Stimulated activated CD4-positive, alpha-beta T cell treated with anti-CD3 and anti-CD28 coated beads, Interleukin-1b, Interleukin-23, amount 100 ng/mL, for 24 hours (primary cell): Measurements from ENCODE around the gene FAM110A.
"Not testable (repeated sequence)": the region's sequence is repeated elsewhere in the genome, so short reads cannot be mapped to it uniquely, and the experiment has no call there.

Experiments
- DNase-seq, 4 experiments: peaks; one replicate each; pipeline ENCODE4 v3.0.0-alpha.2; 2020; ENCODE audit warnings: low read depth in 4 of 4, low spot score in 1 of 4

FAM110A gene

DNA sequence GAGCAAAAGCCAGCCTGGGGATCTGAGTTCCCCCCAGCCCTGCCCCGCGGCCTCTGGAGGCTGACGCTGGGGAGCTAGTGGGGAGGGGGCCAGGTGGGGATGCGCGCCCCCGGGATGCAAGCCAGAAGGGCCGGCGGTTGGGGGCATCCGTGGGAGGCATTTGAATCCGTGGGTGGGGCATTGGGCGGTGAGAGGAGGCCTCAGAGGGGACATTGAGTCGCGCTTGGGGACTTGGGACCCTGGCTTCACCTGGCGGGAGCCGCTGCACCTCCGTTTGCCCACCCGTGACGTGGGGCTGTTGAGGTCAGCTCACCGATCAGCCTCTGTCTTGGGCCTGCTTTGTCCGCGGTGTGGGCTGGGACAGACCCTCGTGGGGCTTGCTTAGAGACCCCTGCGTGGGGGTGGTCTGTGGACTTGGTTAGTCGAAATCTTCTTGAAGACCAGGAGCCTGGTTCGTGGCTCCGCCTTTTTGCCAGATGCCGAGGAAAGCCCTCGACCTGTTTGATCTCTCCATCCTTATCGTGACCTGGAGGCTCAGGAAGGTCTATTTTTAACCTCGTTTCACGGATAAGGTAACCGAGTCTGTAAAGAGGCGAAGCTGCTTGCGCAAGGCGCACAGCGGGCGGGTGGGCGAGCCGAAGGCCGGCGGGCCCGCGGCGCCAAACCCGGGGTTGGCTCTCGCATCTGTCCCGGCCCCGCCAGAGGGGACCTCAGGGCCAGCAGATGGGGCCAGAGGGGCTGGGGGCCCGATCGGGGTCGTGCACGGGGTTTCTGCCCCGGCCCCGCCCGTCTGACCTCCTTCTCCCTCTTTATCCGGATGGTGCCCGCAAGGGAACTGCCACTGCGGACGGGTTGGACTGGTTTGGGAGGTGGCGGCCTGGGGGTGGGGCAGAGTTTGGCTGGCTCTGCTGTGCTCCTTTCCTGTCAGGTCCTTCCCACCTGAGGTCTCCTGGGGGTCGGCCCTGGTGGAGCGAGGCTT is 8.3 kb downstream of the FAM110A start:
- no peak for DNase-seq

DNA sequence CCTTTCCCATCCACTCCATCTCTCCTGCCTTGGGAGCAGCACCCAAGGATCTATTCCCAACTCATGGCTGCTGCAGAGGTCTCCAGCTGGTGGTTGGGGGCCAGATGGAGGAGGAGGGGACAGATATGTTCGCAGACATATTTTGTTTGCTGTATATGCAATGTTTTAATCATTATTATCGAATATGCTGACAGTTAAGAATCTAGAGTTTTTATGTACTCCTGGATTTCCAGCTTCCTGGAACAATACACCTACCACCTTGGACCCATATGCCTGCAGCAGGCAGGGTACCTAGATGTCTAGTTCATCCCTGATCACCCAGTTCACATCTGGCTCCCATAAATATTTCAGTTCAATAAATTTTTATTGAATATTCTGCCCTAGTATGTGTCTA is 9.0 kb downstream of the FAM110A start:
- DNase-seq = no peak

DNA sequence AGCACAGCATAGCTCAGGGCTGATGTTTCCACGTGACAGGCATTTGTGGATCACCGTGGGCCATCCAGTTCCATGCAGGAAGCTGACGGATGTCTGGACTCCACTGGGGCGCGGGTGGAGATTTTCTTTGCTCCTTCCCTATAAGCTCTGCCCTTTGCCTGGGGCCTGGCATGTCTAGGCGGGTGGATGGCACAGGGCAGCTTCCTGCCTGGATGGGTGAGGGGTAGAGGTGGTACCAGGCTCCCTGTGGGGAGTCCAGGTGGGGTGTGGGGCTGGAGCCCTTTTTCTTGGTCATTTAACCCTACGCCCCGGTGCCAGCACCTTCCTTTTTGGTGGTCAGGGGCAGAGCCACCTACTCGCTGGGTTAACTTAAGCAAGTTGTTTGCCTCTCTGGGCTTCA is 10.4 kb downstream of the FAM110A start:
- DNase-seq = no peak

DNA sequence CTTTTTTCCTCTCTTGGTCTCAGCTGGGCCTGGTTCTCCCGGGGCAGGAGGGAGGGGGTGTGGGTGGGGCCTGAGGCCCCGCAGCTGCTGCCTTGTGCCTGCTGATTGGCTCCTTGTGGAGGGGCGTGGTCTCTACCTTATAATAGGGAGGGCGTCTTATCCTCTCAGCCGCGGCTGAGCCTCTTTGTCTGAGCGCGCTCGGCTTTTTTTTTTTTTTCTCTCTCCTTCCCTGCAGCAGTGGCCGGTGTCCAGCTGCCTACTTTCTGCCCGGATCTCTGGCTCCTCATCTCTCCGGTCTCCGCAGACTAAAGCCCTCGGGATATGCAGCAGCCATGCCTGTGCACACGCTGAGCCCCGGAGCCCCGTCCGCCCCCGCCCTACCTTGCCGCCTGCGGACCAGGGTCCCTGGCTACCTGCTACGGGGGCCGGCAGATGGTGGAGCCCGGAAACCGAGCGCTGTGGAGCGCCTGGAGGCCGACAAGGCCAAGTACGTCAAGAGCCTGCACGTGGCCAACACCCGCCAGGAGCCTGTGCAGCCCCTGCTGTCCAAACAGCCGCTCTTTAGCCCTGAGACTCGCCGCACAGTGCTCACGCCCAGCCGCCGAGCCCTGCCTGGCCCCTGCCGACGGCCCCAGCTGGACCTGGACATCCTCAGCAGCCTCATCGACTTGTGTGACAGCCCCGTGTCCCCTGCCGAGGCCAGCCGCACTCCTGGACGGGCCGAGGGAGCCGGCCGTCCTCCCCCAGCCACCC is 11.1 kb downstream of the FAM110A start:
- DNase-seq = peak; percentile 67 to 84 (median 75)

DNA sequence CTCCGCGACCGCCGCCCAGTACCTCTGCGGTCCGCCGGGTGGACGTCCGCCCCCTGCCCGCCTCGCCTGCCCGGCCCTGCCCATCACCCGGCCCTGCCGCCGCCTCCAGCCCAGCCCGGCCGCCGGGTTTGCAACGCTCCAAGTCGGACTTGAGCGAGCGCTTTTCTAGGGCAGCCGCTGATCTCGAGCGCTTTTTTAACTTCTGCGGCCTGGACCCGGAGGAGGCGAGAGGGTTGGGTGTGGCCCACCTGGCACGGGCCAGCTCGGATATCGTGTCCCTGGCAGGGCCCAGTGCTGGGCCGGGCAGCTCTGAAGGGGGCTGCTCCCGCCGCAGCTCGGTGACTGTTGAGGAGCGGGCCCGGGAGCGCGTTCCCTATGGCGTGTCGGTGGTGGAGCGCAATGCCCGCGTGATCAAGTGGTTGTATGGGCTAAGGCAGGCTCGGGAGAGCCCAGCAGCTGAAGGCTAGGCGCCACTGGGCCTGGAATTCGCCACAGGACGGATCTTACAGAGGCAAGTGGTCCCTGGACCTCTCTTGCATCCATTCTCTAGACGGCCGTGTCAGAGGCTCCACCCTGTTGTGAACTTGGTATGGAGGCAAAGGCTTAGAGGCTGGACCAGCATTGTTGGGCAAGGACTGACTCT is 11.8 kb downstream of the FAM110A start:
- DNase-seq = no peak

DNA sequence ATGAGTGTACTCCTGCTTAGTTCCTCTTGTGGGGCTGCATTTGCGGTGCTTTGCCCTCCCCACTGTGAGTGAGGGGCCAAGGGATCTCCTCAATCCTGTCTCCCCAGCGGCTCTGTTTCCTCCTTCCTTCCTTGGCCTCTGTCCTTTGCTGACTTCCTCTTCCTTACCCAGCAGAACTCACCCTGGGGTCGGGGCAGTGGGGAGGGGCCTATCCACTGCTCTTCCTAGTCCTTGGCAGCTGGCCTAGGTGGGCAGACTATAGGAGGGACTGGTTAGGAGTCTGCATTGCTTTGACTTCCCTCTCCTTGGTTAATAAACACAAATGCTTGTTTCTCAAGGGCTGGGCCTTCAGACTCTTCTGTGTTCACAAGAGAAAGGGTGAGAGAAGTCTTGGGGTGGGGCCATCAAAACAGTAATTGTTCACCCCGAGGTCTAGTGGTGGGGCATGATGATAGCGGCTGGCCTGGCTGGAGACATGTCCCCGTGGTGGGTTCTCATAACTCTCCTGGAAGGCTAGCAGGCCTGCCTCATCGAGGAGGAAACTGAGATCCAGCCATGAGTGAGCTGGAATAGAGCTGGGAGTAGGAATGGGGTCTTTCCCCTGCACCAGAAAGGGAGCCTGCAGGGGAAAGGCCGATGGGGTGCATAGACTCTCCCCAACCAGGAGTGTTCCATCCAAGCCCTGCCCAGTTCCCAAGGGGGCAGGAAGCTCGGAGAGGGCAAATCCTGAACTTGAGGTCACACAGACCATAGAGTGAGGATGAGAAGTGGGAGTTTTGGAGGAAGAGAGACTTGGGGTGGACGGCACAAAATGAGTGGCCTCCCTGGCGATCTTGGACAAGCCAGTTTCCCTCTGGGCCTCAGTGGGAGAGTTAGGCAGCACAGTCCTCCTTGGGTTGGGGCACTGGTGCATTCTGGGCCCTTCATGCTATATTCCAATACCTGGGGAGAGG is 12.7 kb downstream of the FAM110A start:
- DNase-seq = no peak

DNA sequence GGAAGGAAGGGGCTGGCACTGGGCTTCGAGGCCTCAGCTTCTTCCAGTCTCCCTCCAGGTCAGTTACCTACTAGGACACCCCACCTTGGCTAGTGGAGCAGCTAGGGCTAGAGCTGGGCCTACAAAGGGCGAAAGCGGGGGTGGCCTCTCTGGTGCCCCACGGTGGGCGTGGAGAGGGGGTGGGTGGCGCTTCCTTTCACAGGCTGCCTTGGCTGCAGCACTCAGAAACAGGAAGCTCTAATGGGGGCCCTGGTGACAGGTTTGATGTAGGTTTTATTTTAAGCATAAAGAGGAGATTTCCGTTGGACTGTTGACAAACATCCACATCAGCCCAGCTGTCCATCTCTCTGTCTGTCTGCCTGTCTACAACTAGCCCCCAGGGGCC is 13.4 kb downstream of the FAM110A start:
- DNase-seq = peak in 1 of 4 experiments; percentile 36

DNA sequence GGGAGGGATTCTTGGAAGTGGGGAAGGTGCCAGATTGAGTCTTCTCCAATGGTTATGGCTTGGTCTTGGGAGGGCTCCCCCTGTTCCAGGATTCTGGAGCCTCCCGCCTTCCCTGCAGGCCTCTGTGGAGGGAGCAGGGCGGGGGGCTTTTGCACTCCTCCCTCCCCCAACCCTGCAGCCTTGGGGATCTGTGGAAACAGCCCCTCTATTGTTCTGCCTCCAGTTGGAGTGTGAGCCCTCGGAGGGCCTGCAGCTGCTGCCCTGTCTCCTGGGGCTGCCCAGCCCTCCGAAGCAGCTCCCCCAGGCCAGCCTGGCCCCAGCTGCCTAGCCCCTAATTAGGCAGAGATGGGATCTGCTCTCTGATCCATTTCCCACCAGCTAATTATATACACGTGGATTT is 14.7 kb downstream of the FAM110A start:
- no peak for DNase-seq

DNA sequence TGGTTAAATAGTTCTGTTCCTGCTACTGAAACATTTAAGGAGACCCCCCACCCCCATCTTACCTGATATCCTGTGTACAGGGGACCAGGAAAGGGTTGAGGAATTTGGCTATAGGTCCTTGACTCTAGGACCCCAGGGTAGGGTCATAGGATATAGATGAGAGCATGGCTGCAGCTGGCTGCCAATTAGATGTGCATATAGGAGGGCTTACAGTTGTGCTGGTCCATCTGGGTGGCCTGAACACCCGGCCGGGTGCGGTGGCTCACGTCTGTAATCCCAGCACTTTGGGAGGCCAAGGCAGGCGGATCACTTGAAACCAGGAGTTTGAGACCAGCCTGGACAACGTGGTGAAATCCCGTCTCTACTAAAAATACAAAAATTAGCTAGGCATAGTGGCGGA is 15.2 kb downstream of the FAM110A start:
- DNase-seq = not testable (repeated sequence)

DNA sequence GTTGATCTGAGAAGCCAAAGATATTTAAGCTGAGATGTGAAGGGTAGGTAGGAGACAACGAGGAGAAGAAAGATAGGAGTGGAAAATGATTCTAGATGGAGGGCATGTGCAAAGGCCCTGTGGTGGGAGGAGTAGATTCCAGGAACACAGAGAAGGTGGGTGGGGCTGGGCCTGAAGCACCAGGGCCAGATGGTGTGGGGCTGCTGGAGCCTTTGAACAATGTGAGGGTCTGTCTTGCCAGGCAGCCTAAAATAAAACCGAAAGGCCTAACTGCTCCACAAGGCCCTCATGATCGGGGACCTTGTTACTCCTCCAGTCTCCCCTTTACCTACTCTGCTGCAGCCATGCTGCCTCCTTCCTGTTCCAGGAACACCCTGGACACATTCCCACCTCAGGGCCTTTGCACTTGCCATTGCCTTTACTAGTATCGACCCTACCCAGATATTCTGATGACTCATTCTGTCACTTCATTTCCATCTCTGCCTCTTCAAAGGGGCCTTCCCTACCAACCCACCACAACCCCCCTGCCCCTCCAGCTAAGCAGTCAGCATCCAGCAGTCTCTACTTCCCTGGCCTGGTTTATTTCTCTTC is 20.0 kb downstream of the FAM110A start:
- no peak for DNase-seq

DNA sequence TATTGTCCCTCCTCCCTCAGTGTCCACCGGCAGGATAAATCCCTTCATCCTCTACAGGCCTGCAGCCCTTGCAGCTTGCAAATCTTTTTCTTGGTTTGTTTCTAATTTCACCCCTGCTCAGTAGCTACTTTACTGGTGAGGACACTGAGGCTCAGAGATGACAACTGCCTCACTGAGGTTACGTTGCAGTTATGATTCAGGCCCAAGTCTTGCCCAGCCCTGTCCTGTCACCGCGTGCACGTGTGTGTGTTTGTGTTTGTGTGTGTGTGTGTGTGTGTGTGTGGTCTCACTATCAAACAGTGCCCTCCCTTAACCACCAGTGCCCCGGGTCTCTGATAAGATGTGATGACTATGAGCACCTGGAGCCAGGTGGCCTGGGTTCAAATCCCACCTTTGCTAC is 21.1 kb downstream of the FAM110A start:
- DNase-seq = no peak

DNA sequence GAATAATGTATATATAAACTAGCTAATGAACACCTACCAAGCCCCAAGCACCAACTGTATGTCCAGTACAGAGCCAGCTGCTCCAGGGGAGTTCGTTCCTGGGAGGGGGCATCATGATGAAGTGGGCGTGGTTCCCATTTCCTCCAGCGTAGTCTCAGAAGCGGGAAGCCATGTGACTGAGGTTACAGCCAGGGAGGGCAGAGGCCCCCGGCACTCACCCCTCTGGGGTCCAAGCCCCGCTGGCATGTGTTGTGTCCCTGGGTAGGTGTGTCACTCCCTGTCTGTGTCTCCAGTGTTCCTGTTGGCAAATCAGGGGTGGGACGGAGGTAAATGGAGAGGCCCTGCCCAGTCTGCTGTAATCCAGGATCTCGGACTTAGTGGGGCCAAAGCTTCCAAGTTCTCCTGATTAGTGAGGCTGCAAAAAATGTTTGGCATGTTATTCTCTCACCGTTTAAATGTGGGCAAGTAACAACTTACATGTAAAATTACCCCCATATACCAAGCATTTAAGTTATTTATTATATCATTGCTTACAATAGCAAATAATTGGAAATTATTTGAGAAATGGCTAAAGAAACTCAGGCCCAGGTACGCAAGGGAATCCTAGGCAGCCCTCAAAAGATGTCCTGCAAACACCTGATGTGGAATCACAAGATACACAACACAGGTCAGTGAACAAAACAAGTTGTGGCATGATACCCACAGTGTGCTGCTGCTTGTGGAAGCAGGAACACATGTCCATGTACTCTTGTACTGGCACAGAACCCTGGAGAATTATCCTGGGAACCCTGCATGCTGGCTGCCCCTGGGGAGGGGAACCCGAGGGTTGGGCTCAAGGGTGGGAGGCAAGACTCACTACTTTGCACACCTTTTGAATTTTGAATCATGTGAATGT is 22.2 kb downstream of the FAM110A start:
- DNase-seq = no peak

DNA sequence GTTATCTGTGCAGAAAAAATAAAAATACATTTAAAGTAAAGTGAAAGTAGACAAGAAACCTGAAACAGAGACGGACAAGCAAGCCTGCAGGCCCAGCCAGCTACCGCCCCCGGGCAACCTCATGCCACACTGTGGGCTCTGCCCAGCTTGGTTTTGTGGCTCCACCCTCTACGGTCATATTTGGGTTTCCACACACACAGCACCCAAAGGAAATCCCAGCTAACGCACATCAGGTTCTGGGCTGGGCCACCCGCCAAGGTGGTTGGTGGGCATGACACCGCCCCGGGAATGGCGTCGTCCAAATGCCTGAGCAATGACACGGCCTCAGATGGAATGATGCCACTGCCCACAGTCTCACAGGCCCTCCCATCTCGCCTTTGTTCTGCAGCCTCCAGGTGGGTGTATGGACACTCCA is 22.9 kb downstream of the FAM110A start:
- DNase-seq = peak in 1 of 4 experiments; percentile 15

DNA sequence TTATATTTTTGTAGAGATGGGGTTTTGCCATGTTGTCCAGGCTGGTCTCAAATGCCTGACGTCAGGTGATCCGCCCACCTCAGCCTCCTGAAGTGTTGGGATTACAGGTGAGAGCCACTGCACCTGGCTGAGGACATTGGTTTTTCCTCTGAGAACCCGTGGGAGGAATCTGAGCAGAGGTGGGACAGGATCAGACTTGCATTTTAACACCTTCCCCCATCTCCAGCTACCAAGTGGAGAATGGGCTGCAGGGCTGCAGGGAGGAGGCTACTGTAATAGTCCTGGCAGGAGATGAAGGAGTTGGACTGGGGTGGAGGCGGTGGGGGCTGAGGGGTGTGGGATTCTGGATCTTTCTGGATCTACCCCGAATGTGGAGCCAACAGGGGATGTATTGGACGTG is 24.5 kb downstream of the FAM110A start:
- DNase-seq = no peak

DNA sequence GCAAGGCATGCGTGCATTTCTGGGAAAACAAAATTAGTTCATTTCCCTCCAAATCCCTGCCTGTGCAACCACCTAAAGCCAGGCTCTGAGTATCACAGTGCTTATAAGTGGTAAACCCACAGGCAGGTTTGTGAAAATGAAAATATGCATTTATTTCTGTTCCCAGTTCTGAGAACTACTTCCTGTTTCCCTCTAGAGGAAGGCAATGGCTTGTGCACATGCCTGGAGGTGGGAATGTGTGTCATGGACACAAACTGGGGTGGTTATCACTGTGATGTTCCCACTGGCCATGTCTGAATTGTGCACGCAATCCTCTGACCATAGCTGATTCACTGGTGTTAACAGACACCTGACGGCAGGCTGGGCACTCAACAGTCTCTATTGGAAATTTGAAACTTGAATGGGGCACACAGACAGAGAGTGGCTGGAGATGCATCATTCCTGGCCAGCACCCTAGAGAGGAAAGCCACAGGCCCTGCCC is 26.3 kb downstream of the FAM110A start:
- no peak for DNase-seq

DNA sequence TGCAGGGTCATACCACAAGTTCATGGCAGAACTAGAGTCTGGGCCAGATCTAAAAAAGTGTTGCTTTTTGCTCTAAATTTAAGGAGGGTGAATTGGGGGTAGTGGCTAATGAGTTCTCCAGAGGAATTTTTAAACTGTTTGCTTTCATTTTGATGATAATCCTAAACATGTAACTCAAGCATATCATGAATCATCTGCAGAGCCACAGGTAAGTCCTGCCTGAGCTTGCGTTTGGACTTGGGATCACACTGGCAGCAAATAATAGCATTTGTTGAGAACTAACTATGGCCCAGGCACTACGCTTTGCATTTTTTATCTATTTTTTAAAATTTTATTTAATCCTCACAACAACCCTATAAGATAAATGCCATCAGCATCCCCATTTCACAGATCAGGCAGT is 27.4 kb downstream of the FAM110A start:
- DNase-seq = no peak

DNA sequence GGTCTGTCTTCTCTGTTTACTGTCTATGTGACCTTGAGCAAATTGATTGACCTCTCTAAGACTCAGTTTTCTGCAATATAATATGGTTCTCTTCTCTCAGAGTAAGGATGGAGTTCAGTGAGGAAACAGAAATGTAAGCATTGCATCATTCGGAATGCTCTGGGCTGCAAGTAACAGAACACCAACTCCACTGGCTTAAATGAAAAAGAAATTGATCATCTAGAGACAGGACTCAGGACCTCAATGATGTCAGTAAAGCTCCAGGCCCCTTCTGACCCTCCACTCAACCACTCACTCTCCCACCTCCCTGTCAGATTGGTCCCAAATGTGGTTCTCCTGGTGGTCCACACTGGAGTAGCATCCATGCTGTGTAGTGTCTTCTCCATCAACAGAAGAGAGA is 31.9 kb downstream of the FAM110A start:
- DNase-seq = no peak

DNA sequence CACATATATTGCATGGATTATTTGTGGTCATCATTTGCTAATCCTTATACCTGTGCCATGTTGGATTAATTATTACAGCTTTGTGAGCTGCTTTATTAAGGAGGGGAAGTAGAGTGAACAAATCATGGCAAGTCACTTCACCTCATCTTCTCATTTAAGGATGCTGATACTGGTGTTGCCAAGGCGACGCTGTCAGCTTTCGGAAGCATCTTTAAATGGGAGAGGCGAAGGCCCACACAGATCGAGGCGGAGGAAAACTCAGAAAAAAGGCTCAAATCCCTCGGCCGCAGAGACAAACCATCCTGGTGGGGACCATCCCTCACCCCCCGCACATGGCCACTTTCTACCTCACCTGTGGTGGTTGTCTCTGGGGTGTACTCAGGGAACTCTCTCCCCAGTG is 34.8 kb downstream of the FAM110A start:
- no peak for DNase-seq

DNA sequence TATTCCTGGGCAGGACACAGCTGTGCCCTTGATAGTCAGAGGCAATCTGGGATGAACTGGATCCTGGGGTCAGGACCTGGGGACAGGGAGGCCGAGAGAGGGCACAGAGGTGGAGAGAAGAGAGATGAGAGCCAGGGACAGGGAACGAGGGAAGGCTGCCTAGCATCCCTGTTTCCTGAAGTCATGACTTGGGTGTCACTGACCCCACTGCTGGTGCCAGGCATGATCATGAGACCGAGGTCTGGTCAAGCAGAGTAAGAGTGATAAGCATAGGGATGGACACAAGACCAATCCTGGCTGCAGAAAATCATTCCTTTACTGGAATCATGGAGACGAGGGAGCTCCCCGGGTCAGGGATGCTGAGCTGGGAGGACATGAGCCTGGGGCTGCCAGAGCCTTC is 36.1 kb downstream of the FAM110A start:
- no peak for DNase-seq
